Stomach (tissue), 4 donors: Measurements from ENCODE around the gene SIPA1L2.

Experiments
- POLR2A ChIP-seq, 4 donors: fragments of 450-650 bp; IDR thresholded peaks; one replicate each; pipeline ENCODE4 v1.6.1; 2016; ENCODE audit warnings: antibody characterized with exemption in 4 of 4, control low read depth in 2 of 4, mild to moderate bottlenecking in 1 of 4, moderate library complexity in 1 of 4
- TF ChIP-seq, protein P1 (sequence below), 7 experiments: fragments of 450-650 bp in 4 of 7; fragments of 200-600 bp in 3 of 7; sonication (generic) in 3 of 7; IDR thresholded peaks; one replicate each; pipeline ENCODE4 v1.5.1; 2016 to 2019; ENCODE audit warnings: antibody characterized with exemption in 7 of 7, control low read depth in 2 of 7, mild to moderate bottlenecking in 1 of 7

DNA sequence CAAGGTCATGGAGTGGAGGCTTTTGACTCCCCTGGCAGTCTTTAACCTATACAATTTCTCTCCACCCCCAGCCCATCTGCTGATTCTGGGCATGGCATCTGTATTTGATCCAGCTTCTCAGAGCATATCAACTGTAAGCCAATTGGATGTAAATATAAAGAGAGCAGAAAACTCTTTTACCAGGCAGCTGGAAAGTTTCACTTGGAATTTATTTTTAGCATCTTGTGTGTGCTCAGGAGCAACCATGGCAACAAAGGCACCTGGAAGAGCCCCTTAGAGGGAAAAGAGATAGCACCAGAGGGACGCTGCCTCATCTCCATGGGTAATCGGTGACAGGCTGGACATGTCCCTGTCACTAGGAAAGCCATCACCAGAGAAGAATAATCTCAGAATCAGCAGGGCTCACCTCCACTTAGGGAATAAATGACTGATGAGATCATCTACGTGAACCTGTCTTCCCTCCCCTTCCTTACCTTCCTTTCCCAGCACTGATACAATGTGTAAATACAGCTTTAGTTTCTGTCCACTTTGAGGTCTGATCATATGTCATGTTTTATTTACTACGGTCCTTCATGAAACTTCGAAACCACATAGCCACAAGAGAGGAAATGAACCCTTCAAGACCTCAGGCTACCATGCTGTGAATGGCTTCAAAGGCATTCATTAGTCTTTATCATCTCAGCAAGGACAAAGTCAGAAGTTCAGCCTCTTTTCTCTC lies 25.3 kb upstream of the SIPA1L2 start:
- TF ChIP-seq, protein P1, sequence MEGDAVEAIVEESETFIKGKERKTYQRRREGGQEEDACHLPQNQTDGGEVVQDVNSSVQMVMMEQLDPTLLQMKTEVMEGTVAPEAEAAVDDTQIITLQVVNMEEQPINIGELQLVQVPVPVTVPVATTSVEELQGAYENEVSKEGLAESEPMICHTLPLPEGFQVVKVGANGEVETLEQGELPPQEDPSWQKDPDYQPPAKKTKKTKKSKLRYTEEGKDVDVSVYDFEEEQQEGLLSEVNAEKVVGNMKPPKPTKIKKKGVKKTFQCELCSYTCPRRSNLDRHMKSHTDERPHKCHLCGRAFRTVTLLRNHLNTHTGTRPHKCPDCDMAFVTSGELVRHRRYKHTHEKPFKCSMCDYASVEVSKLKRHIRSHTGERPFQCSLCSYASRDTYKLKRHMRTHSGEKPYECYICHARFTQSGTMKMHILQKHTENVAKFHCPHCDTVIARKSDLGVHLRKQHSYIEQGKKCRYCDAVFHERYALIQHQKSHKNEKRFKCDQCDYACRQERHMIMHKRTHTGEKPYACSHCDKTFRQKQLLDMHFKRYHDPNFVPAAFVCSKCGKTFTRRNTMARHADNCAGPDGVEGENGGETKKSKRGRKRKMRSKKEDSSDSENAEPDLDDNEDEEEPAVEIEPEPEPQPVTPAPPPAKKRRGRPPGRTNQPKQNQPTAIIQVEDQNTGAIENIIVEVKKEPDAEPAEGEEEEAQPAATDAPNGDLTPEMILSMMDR (IDR thresholded peaks at IDR 0.05) = no peak
- no peak for TF ChIP-seq POLR2A (IDR thresholded peaks at IDR 0.05)
